Measurements from ENCODE around the gene SZT2. TPM values are rescaled to one million over a fixed set of nuclear protein-coding genes. Genes with fewer than 3 reads are reported as not detected.
A peak's percentile ranks its signal among the peaks of the same experiment; 100 is the strongest.

The SZT2 gene
- total RNA-seq, 3 donors from 2014 or later, result 29.1 to 49.2 (median 44.3) TPM

DNA sequence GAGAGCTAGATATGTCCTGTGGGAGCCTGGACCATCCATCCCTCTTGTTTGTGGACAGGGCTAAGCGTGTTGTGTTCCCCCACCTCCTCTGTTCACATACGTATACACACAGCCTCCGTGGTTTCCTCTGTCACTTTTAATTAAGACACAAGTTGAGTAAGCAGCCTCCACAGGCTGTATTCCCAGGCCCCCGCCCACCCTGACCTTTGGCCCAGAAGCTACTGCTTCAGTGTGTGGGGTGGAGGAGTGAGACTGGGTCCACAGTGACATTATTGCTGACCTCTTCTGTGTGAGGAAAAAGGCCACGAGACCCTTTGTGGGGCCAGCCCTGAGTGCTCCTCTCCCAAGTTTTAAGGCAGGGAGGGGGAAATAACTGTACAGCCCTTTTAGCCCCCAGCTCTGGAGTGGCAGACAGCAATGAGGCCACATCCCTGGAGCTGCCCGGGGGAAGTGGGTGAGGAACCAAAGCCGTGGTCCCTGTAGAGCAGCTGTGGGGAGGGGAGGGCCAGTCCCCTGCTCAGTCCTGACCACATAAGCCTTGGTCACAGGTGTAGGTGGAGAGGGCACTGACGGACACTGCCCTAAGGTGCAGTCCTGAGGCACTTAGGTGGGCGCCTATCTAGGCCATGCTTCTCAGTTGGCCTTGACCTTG lies 26.3 kb upstream of the SZT2 start:
- H3K27me3 ChIP-seq, result no peaks in the 10 kb centered on the region
- H3K36me3 ChIP-seq, result no peaks in the 10 kb centered on the region
- no peak for TF ChIP-seq POLR2AphosphoS5 (IDR thresholded peaks at IDR 0.05)
- TF ChIP-seq POLR2A (IDR thresholded peaks at IDR 0.05), result no peak
- TF ChIP-seq, protein P1, sequence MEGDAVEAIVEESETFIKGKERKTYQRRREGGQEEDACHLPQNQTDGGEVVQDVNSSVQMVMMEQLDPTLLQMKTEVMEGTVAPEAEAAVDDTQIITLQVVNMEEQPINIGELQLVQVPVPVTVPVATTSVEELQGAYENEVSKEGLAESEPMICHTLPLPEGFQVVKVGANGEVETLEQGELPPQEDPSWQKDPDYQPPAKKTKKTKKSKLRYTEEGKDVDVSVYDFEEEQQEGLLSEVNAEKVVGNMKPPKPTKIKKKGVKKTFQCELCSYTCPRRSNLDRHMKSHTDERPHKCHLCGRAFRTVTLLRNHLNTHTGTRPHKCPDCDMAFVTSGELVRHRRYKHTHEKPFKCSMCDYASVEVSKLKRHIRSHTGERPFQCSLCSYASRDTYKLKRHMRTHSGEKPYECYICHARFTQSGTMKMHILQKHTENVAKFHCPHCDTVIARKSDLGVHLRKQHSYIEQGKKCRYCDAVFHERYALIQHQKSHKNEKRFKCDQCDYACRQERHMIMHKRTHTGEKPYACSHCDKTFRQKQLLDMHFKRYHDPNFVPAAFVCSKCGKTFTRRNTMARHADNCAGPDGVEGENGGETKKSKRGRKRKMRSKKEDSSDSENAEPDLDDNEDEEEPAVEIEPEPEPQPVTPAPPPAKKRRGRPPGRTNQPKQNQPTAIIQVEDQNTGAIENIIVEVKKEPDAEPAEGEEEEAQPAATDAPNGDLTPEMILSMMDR (IDR thresholded peaks at IDR 0.05), result no peak
- H3K4me1 ChIP-seq, result peaks cover 8 to 13% of the 10 kb centered on the region in 2 donors
- no peaks in the 10 kb centered on the region for H3K9me3 ChIP-seq
- no peak overlapping the region for H3K27ac ChIP-seq
- intact Hi-C loops (cut with DNase I; ENCODE audit: low total_unique reads), result no loop called here
- DNase-seq (ENCODE audit: low spot score in 2 of 2), result no peak
- H3K4me3 ChIP-seq, result no peak overlapping the region

DNA sequence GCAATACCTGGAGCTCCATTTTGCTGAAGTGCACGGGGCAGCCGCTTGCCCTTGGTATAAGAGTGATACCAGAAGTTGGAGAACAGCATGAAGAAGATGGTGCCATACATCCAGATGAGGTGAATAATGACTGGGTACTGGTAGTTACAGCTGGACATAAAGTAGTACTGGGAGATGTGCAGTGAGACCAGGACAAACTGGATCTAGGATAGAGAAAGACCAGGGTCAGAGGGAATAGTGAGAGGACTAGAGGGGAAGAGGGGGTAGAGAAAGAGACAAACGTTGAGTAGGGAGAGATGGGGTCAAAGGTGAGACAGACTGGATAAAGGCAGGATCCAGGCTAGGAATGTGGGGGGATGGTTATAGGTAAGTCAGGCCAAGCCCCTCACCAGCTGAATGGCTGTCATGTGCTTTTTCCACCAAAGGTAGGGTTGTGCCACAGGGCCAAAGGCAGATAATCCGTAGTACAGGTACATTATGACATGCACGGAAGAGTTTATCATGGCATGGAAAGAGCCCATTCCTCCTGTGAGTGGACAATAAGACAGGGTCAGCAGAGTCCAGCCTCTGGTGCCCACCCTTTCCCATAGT lies 25.7 kb upstream of the SZT2 start:
- no peak overlapping the region for H3K4me3 ChIP-seq
- intact Hi-C loops (cut with DNase I; ENCODE audit: low total_unique reads), result no loop called here
- no peak for DNase-seq (ENCODE audit: low spot score in 2 of 2)
- H3K9me3 ChIP-seq, result no peaks in the 10 kb centered on the region
- H3K36me3 ChIP-seq, result no peaks in the 10 kb centered on the region
- peaks cover 10 to 18% of the 10 kb centered on the region in 2 donors for H3K4me1 ChIP-seq
- H3K27ac ChIP-seq, result no peak overlapping the region
- H3K27me3 ChIP-seq, result no peaks in the 10 kb centered on the region
- TF ChIP-seq, protein P1 (IDR thresholded peaks at IDR 0.05), result no peak
- TF ChIP-seq POLR2A (IDR thresholded peaks at IDR 0.05), result no peak
- no peak for TF ChIP-seq POLR2AphosphoS5 (IDR thresholded peaks at IDR 0.05)

DNA sequence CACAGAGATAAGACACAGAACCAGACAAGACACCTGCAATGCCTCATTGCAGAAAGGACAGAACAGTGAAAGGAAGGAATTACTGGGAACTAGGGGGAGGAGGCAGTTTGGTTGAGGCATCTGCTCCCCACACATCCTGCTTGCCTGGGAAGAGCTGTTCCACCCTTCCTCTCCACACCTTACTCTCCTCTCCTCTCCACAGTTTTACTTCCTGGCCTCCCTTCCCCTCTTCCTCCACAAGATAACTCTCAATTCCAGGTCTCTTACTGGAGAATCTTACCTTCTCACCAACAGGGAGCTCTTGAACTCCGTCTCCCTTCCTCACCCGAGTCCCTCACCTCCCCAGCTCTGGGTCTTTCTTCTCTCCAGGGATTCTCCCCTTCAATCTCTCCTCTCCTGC lies 24.0 kb upstream of the SZT2 start:
- Histone ChIP-seq H3K36me3 (no peaks in the 10 kb centered on the region), H3K27ac (peak overlapping the region; percentile 94 to 98), H3K9me3 (no peaks in the 10 kb centered on the region), H3K4me1 (peaks cover 8 to 18% of the 10 kb centered on the region in 2 donors), H3K27me3 (no peaks in the 10 kb centered on the region), H3K4me3 (peak overlapping the region in 2 of 3 donors; percentile 88)
- DNase-seq (ENCODE audit: low spot score in 2 of 2), result no peak
- intact Hi-C loops (cut with DNase I; ENCODE audit: low total_unique reads), result no loop called here
- TF ChIP-seq, protein P1 (IDR thresholded peaks at IDR 0.05), result no peak
- TF ChIP-seq POLR2AphosphoS5 (IDR thresholded peaks at IDR 0.05), result no peak
- TF ChIP-seq POLR2A (IDR thresholded peaks at IDR 0.05), result no peak

DNA sequence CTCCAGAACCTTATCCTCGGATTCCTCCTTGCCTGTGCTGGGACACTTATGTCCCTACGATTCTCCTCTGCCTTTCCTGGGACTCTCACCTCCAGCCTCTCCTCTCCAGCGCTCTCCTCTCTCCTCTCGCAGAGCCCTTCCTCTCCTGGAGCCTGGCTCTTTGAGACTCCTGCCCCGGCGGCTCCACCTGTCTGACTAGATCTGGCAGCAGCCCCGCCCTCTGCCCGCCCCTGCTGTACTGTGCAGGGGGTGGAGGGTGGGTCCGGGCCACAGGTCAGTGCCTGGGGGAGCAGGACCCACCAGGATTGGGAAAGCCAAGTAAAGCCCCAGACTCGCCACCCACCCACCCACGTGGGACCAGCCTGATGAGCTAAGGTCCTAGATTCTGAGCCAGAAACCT lies 23.5 kb upstream of the SZT2 start:
- Histone ChIP-seq H3K27ac (peak overlapping the region; percentile 94 to 98), H3K9me3 (no peaks in the 10 kb centered on the region), H3K27me3 (no peaks in the 10 kb centered on the region), H3K4me3 (peak overlapping the region; percentile 69 to 88 (median 88)), H3K4me1 (peaks cover 8 to 18% of the 10 kb centered on the region in 2 donors), H3K36me3 (no peaks in the 10 kb centered on the region)
- TF ChIP-seq POLR2AphosphoS5 (IDR thresholded peaks at IDR 0.05) (no peak), POLR2A (IDR thresholded peaks at IDR 0.05) (no peak)
- TF ChIP-seq, protein P1 (IDR thresholded peaks at IDR 0.05), result no peak
- DNase-seq (ENCODE audit: low spot score in 2 of 2), result peak; percentile 63 to 69
- intact Hi-C loops (cut with DNase I; ENCODE audit: low total_unique reads), result no loop called here

DNA sequence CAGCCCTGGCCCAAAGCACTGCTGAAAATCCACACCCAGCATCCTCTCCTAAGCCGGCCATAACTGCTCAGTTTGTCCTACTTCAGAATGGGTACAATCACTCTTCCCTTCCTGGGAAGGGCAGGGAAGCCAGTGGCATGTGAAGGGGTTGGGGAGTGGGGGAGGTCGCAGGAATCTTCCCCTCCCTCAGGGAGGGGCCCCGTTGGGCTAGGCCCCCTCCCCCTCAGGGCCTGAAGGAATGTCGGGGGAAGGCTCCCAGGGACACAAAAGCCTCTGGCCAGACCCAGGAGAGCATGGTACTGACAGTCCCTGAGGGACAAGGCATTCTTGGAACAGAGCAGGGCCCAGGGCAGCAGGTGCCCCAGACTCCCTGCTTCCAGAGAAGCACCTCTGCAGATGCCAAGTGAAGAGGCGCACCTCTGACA lies 23.1 kb upstream of the SZT2 start:
- H3K9me3 ChIP-seq, result no peaks in the 10 kb centered on the region
- H3K27ac ChIP-seq, result peak overlapping the region; percentile 94 to 98
- H3K36me3 ChIP-seq, result no peaks in the 10 kb centered on the region
- H3K27me3 ChIP-seq, result no peaks in the 10 kb centered on the region
- peak overlapping the region; percentile 69 to 88 (median 88) for H3K4me3 ChIP-seq
- intact Hi-C loops (cut with DNase I; ENCODE audit: low total_unique reads), result no loop called here
- no peak for DNase-seq (ENCODE audit: low spot score in 2 of 2)
- peaks cover 8 to 18% of the 10 kb centered on the region in 2 donors for H3K4me1 ChIP-seq
- TF ChIP-seq, protein P1 (IDR thresholded peaks at IDR 0.05), result no peak
- no peak for TF ChIP-seq POLR2A (IDR thresholded peaks at IDR 0.05)
- TF ChIP-seq POLR2AphosphoS5 (IDR thresholded peaks at IDR 0.05), result no peak

All from breast epithelium (tissue), 4 donors.